ENCODE data around the gene ALKBH4.

Gene ALKBH4

GRCh38 chr7:102431617-102432298 lies 32.9 kb downstream of the ALKBH4 start:
- no peak for TF ChIP-seq EZH2 (optimal IDR thresholded peaks at IDR 0.05; ENCODE audit: low read depth, low read length)
- no peak for TF ChIP-seq EZH2phosphoT487 (IDR thresholded peaks at IDR 0.05; ENCODE audit: low read length)
- TF ChIP-seq CTCF (IDR thresholded peaks at IDR 0.05; ENCODE audit: low read length): no peak
- DNase-seq: peak; percentile 88
- no peaks in the 10 kb centered on the region for H3K27me3 ChIP-seq (replicated peaks; ENCODE audit: insufficient read depth, low read length)
- peaks cover 53% of the 10 kb centered on the region for H3K79me2 ChIP-seq (ENCODE audit: low read length)
- no peak overlapping the region; the same call in 1 of the 2 replicates for H2AFZ ChIP-seq (ENCODE audit: low read length)
- H3K9me2 ChIP-seq (replicated peaks; ENCODE audit: insufficient read depth, low read length): no peaks in the 10 kb centered on the region
- H3K27ac ChIP-seq (ENCODE audit: low read length): peak overlapping the region; percentile 94
- H3K9ac ChIP-seq (ENCODE audit: low read length): peak overlapping the region; percentile 98
- H3K4me3 ChIP-seq (ENCODE audit: low read length): peak overlapping the region; percentile 23; the same call in 1 of the 2 replicates
- H3F3A ChIP-seq (ENCODE audit: insufficient read depth, low read length): peaks cover 22% of the 10 kb centered on the region
- peak overlapping the region; percentile 65 for H3K4me2 ChIP-seq (ENCODE audit: low read depth, low read length)
- H3K36me3 ChIP-seq (replicated peaks; ENCODE audit: insufficient read depth, low read length): 0 out of 2 replicates have a peak, but pooled peaks cover under 1% of the 10 kb centered on the region
- peaks cover 63% of the 10 kb centered on the region for H3K4me1 ChIP-seq (ENCODE audit: low read length)
- no peaks in the 10 kb centered on the region for H3K9me3 ChIP-seq (replicated peaks; ENCODE audit: insufficient read depth, low read length)
- no peaks in the 10 kb centered on the region for H4K20me1 ChIP-seq (ENCODE audit: insufficient read depth, low read length)

- no peaks in the 10 kb centered on the region for H3K9me2 ChIP-seq (replicated peaks; ENCODE audit: insufficient read depth, low read length)
- H3F3A ChIP-seq (ENCODE audit: insufficient read depth, low read length): peaks cover 46% of the 10 kb centered on the region
- H3K4me3 ChIP-seq (ENCODE audit: low read length): no peak overlapping the region
- H3K4me2 ChIP-seq (ENCODE audit: low read depth, low read length): no peak overlapping the region
- no peaks in the 10 kb centered on the region for H4K20me1 ChIP-seq (ENCODE audit: insufficient read depth, low read length)
- no peaks in the 10 kb centered on the region for H3K36me3 ChIP-seq (replicated peaks; ENCODE audit: insufficient read depth, low read length)
- H3K79me2 ChIP-seq (ENCODE audit: low read length): peaks cover 36% of the 10 kb centered on the region
- no peak overlapping the region for H2AFZ ChIP-seq (ENCODE audit: low read length)
- TF ChIP-seq EZH2 (optimal IDR thresholded peaks at IDR 0.05; ENCODE audit: low read depth, low read length) (no peak), EZH2phosphoT487 (IDR thresholded peaks at IDR 0.05; ENCODE audit: low read length) (no peak), CTCF (IDR thresholded peaks at IDR 0.05; ENCODE audit: low read length) (no peak)
- no peak for DNase-seq
- no peak overlapping the region for H3K9ac ChIP-seq (ENCODE audit: low read length)
- H3K27me3 ChIP-seq (replicated peaks; ENCODE audit: insufficient read depth, low read length): no peaks in the 10 kb centered on the region
- H3K9me3 ChIP-seq (replicated peaks; ENCODE audit: insufficient read depth, low read length): no peaks in the 10 kb centered on the region
- no peak overlapping the region for H3K27ac ChIP-seq (ENCODE audit: low read length)
- peaks cover 70% of the 10 kb centered on the region for H3K4me1 ChIP-seq (ENCODE audit: low read length)
These were observed 35.3 kb downstream of the ALKBH4 start for GRCh38 chr7:102429141-102429899.

- H3K4me2 ChIP-seq (ENCODE audit: low read depth, low read length): peak overlapping the region; percentile 84
- H3K9ac ChIP-seq (ENCODE audit: low read length): peak overlapping the region; percentile 93
These were observed 37.7 kb downstream of the ALKBH4 start for GRCh38 chr7:102427019-102427405.

More at GRCh38 chr7:102427019-102427405, 37.7 kb downstream of the ALKBH4 start:
- TF ChIP-seq EZH2 (optimal IDR thresholded peaks at IDR 0.05; ENCODE audit: low read depth, low read length): no peak
- TF ChIP-seq EZH2phosphoT487 (IDR thresholded peaks at IDR 0.05; ENCODE audit: low read length): no peak
- no peak for TF ChIP-seq CTCF (IDR thresholded peaks at IDR 0.05; ENCODE audit: low read length)
- no peak overlapping the region for H2AFZ ChIP-seq (ENCODE audit: low read length)
- H3K4me3 ChIP-seq (ENCODE audit: low read length): peak overlapping the region; percentile 49
- no peaks in the 10 kb centered on the region for H3K9me2 ChIP-seq (replicated peaks; ENCODE audit: insufficient read depth, low read length)
- H3K9me3 ChIP-seq (replicated peaks; ENCODE audit: insufficient read depth, low read length): no peaks in the 10 kb centered on the region
- peaks cover 73% of the 10 kb centered on the region for H3K4me1 ChIP-seq (ENCODE audit: low read length)
- peak overlapping the region; percentile 98 for H3K27ac ChIP-seq (ENCODE audit: low read length)
- no peak for DNase-seq
- peaks cover 27% of the 10 kb centered on the region for H3K79me2 ChIP-seq (ENCODE audit: low read length)
- H3K36me3 ChIP-seq (replicated peaks; ENCODE audit: insufficient read depth, low read length): no peaks in the 10 kb centered on the region
- no peaks in the 10 kb centered on the region for H4K20me1 ChIP-seq (ENCODE audit: insufficient read depth, low read length)
- no peaks in the 10 kb centered on the region for H3K27me3 ChIP-seq (replicated peaks; ENCODE audit: insufficient read depth, low read length)
- peaks cover 52% of the 10 kb centered on the region for H3F3A ChIP-seq (ENCODE audit: insufficient read depth, low read length)

Measured in MM.1S (cell line).